Right ventricle myocardium superior (tissue), 1 donor: Measurements from ENCODE around the gene RPAP3. TPM values are rescaled to one million over a fixed set of nuclear protein-coding genes. Genes with fewer than 3 reads are reported as not detected.
A peak's percentile ranks its signal among the peaks of the same experiment; 100 is the strongest.

Experiments used
- ATAC-seq: fragments of 200-7000 bp; cut with Tn5 transposase; one replicate; pipeline ENCODE4 v1.9.1; 2020; ENCODE audit warnings: mild to moderate bottlenecking; ENCODE audit not compliant: poor library complexity
- DNase-seq: peaks from one replicate; pipeline ENCODE4 v3.0.0-alpha.2; 2020
- intact Hi-C: fragments of 100-400 bp; cut with DNase I; formaldehyde crosslinking; loops from one replicate; pipeline ENCODE4 v1.11.2; 2022
- total RNA-seq: library from RNA; stranded (reverse); fragmentation: NEBNext Ultra II Directional; extraction: Animal tissue kit (Norgen Biotek cat#: 25700); gene quantifications from one replicate; pipeline ENCODE4 v1.2.1, GENCODE V29; 2021
- donor health status: DM: no; HTN: yes; CAD: no; lungs with severe emphysema.

Gene RPAP3
- total RNA-seq, 1 donor from 2014 or later = 22.7 TPM

GRCh38 chr12:47725091-47725772 is 19.4 kb upstream of the RPAP3 start, which contains the start of gene ENDOU:
ENDOU (minus strand) TSS chr12:47725490; CDS start chr12:47725413, 77 bp downstream.
- ATAC-seq (no peak), DNase-seq (no peak)
- intact Hi-C loops = no loop called here

DNA sequence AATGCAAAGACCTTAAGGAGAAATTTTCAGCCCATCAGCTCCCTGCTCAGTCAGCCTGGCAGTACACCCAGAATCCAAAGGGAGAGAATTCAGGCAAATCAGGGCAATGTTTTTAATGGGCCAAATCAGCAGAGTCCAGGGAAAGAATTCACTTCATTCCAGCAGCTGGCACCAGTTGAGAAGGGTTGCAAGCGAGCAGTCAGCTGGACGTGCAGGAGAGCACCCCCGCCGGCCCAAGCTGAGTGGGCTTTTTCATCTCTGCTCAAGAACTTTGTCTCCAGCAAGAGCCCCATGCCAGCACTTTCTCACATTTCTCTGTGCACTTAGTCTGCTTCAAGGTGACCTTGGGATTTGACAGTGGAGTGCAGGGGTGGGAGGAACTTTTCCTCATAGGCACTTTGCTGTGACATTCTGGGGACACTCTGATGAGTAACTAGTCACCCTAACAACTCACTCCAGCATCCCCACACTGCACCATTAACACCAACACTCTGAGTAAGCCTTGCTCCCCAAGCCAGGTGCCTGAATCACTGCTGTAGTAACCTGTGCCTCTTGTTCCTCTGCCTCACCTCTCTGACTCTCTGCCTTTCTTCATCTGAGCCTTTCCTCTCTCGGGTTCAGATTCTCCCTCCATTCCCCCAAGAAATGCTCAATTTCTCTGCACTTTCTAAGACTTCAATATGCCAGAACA is 17.3 kb upstream of the RPAP3 start:
- intact Hi-C loops = no loop called here
- ATAC-seq = no peak
- DNase-seq = no peak

- DNase-seq = no peak
- ATAC-seq = no peak
- intact Hi-C loops = no loop called here
Measured at GRCh38 chr12:47722136-47722834, 16.5 kb upstream of the RPAP3 start.

DNA sequence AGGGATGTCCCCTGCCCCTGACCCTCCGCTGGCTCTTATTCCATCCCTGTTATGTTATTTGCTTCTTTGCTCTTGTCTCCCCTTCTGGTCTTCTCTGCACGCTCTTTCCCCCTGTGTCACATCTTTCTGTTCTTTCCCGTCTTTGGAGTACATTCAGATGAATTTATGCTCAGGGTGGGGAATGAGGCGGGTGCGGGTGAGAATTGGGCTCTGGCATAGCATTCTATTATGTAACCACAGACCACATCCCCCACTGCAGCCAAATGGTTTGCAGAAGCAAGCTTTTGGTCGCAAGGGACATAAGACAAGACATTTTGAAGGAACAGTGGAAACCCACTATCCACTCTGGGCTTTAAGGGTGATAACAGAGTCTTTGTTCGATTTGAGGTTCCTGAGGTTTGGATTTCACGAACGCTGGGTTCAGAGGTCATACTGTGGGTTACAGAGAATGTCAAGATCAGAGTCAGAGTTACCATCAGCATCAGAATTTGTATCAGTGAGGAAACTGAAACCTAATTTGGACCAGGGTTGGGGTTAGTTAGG is 15.7 kb upstream of the RPAP3 start:
- ATAC-seq (no peak), DNase-seq (no peak)
- intact Hi-C loops = no loop called here

GRCh38 chr12:47718531-47718930 is 12.7 kb upstream of the RPAP3 start:
- no peak for DNase-seq
- intact Hi-C loops = no loop called here
- ATAC-seq = no peak

DNA sequence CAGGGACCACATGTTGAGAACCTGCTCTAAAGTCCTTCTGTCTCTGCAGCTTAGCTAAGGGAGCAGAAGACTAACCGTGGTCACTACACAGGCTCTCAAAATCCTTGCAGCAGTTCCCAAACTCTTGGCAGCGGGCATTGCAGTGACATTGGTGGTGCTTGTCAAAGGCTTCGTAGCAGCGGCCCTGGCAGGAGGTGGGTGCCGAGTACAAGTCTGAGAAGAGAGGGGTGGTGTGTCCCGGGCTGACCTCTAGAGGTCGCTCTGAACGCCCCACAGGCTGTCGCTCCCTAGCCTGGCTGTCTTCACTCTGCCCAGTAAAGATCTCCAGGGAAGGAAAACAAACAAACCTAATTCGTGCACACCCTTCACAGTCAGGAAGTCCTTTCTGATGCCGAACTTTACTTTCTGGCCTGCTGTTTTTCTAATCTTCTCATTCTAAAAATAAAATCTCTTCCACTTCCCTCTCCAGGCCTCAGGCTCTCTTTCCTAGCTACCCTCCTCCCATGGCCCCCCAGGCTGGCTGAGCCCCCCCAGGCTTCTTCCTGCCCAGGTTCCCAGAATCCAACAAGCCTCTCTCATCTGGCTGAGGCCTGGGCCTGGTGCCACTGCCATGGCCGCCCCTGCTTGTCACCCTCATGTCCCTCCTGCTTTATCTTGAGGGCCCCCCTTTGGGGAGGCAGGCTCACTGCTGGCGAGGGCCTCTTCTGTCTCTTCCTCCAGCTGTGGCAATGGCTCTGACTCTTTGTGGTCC is 11.8 kb upstream of the RPAP3 start:
- ATAC-seq (peak; percentile 91), DNase-seq (peak; percentile 93)
- intact Hi-C loops = loop anchor here (2.0 kb wide), 1 partner anchor 59 kb away; no protein-coding TSS in a partner anchor

DNA sequence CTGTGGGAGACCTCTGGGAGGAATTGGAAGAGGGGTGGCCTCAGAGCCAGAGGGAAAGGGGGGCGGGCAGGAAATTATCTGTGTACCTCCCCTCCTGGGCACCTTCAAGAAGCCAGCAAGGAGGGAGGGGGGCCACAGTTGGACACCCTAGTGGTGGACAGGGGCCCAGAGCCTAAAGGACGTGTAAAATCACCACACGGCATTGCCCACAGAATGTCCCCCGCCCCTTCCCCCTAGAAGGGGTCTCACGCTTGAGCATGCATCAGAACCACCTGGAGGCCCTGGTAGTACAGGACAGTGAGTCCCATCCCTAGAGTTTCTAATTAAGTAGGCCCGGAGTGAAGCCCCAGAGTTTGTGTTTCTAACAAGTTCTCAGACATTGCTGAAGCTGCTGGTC is 11.2 kb upstream of the RPAP3 start:
- no peak for ATAC-seq
- no peak for DNase-seq
- intact Hi-C loops = loop anchor here (2.0 kb wide), 1 partner anchor 60 kb away; no protein-coding TSS in a partner anchor

DNA sequence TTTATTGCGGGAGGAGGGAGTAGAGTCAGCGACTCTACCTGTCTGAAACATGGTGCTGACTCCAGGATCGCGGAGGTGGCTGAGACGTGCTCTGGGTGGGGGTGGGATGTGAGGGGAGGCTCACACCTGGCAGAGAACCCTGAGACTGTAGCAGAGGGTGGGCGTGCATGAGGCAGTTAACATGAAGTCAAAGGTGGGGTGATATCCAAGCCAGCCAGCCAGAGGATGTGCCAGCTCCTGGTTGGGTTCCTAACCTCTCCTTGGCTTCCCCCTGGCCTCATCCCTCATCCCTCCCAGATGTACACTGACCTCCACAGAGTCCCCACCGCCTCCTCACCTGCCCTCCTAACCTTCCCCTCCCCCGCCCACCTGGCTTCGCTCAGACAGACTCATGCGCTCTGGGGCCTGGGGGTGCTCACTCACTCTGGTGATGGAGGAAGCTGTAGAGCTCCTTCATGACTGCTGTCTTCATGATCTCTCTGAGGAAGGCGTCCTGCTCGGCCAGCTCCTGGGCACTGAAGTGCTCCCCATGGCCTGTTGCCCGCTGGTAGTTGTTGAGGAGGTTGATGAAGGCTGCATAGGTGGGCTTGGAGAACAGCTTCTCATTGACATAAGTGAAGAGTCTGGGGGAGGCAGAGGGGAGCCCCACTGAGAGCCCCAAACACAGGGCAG is 10.2 kb upstream of the RPAP3 start:
- DNase-seq (peak; percentile 47), ATAC-seq (peak; percentile 0)
- intact Hi-C loops = loop anchor here (2.0 kb wide), 3 partner anchors 51 to 123 kb away; no protein-coding TSS in a partner anchor

DNA sequence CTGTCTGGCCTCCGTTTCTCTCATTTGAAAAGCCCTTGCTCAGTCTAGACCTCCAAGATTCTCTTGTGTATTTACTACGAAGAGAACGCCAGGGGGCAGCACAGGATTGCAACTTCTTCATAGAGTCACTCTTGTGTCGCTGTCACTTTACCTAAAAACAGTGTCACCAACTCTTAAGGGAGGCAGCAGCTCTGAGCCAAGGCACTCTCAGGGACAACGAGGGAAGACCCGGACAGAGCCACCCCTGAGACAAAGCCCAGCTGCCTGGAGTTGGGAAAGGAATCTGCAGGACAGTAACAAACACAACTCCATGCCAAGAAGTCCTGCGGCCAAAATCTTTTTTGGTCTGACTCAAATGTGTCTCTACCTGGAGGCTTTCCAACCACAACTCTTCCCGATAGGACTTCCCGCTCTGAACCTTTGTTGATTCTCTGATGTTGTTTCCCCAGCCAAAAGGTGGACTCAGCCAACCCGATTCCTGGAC is 9.6 kb upstream of the RPAP3 start:
- ATAC-seq (peak; percentile 68), DNase-seq (peak; percentile 75)
- intact Hi-C loops = loop anchor here (2.0 kb wide), 2 partner anchors 51 to 123 kb away; no protein-coding TSS in a partner anchor

GRCh38 chr12:47714826-47715386 is 9.1 kb upstream of the RPAP3 start:
- DNase-seq = no peak
- intact Hi-C loops = loop anchor here (2.0 kb wide), 2 partner anchors 52 to 124 kb away; no protein-coding TSS in a partner anchor
- no peak for ATAC-seq

DNA sequence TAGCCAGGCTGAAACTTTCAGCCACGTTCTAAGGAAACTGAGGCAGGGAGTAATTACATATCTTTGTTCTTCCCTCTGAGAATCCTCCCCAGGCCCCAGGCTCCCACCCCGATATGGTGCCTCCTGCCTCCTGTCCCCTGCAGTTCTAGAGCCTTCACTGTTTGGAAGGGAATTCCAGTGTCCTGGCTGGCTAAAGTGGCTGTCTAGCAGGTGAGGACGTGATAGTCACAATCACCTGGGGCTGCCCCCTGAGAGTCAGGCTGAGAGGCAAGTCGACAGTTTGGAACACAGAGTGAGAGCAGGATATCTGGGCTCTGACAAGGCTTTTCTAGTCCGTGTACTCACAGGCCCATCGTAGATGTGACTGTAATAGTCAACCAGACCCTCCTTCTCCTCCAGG is 6.3 kb upstream of the RPAP3 start:
- no peak for DNase-seq
- no peak for ATAC-seq
- intact Hi-C loops = no loop called here

- DNase-seq (no peak), ATAC-seq (no peak)
- intact Hi-C loops = no loop called here
Measured at GRCh38 chr12:47711448-47711847, 5.6 kb upstream of the RPAP3 start.

DNA sequence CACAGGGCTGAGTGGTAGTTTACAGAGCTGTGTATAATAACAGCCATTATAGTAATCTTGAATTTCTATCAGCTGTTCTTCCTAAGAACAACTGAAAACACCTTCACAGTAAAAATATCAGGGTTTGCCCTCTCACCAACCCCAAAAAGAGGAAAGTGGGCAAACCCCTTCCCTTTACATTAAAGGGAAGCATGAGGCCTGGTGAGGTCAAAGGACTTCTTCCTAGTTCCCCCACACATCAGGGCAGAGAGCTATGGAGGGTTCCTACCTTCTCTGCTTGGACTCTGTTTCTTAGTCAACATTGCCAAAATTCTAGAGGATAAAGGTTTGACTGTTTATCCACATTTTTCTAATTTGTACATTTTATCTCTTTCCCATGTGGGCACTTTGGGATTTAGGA is 4.4 kb upstream of the RPAP3 start:
- intact Hi-C loops = no loop called here
- DNase-seq (no peak), ATAC-seq (no peak)

DNA sequence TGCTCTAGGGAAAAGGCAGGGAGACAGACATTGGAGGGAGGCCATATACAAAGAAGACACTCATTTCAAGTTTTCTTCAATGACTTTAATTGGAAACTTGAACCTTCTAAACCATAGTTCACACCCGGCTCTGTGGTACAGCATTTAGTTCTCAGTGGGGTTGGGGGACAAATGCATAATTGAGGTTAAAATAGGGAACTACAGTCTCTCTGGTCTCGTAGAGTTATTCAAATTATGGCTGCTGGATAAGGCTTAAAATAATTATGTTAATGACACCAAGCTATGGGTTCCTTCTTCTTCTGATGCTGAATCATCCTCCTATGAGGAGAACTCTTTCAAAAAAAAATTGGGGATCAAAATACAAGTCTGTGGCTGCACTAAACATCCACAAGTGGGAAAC is 3.8 kb upstream of the RPAP3 start:
- ATAC-seq (no peak), DNase-seq (no peak)
- intact Hi-C loops = no loop called here

DNA sequence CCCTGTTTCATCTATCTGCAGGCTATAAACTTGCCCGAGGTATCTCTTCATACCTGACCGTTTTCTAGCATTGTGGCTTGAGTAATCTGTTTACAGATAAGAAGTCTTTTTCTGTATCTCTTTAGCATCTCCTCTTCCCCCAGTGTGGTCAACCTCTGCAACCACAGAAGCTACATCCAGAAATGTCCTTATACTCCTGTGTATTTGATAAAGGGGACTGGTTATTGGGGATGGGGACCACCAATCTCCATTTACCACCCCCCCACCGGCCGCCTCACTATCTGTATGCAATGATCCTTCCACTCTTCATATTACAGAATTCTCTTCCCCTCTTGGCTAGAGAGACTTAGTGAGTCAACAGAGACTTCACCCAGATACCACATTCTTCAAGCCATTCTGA is 3.4 kb upstream of the RPAP3 start:
- DNase-seq = no peak
- intact Hi-C loops = no loop called here
- ATAC-seq = no peak

DNA sequence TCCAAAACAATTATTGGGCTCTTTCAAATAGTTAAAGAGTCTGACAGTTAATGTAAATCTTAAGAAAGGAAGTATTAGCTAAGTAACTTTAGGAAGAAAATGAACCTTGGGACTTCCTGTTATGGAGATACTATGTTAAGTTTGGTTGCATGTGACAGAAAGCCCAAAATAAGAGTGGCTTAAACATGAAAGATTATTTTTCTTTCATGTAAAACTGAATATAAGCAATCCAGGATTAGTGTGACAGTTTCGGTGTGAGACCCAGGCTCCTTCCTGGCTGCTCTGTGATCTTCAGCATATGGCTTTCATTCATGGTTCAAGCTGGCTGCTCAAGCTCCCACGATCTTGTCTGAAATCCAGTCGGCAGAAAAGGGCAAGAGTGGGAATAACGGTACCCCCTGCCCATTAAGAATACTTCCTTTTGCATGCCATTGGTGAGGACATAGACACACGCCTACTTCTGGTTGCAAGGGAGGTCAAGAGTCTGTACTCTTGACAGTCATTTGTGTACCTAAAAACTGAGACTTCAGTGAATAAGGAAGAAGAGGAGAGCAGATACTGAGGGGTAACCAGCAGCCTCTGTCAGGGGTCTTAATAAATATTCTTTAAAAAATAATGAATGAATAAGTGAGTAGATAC is 2.2 kb upstream of the RPAP3 start:
- intact Hi-C loops = no loop called here
- DNase-seq = no peak
- ATAC-seq = no peak

DNA sequence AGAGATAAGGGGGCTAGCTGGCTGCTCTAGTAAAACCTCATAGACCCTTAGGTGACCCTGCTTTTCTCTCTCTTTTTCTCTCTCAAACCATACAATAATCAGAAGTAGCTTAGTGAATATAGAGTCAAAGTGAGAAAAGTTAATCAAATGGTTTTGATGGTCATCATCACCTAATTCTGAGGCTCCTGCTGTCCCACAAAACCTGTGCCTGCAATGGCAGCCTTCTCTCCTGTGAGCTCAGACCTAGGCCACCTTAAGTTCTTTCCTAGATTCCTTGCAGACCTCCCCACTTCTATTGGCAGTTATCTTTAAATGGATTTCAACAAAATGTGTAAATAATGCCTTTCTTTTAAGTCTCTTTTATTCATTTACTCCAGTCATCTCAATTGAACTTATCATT is 1.5 kb upstream of the RPAP3 start:
- ATAC-seq = no peak
- no peak for DNase-seq
- intact Hi-C loops = no loop called here
